H1 (cell line): ENCODE data around the gene SPC25. TPM values are rescaled to one million over a fixed set of nuclear protein-coding genes. Genes with fewer than 3 reads are reported as not detected.

ENCODE experiments used
- CTCF ChIA-PET: fragments of 300-600 bp; sonication (Branson Sonifier 250); formaldehyde crosslinking; loops from one replicate; lab custom pipeline; 2021; ENCODE audit not compliant: partially characterized antibody; lab: Charles Lee
- POLR2A ChIA-PET: fragments of 300-600 bp; sonication (Branson Sonifier 250); formaldehyde crosslinking; loops from one replicate; lab custom pipeline; 2021; ENCODE audit warnings: inconsistent platforms; ENCODE audit not compliant: partially characterized antibody; lab: Charles Lee
- DNase-seq, 2 experiments: peaks; one replicate each; pipeline versions ENCODE4 v3.0.0 to v3.0.0-alpha.2; 2010 to 2022; ENCODE audit warnings: low spot score in 2 of 2, low read depth in 1 of 2, mixed read lengths in 1 of 2
- FAIRE-seq: peaks from 2 replicates; lab custom pipeline; 2011; peaks lifted over from hg19 to GRCh38; lab: Jason Lieb, UNC
- H2AFZ ChIP-seq: 2 replicates; pipeline ENCODE4 v1.8.1; 2012; ENCODE audit warnings: low read length, inconsistent platforms
- H2AK5ac ChIP-seq: 2 replicates; pipeline ENCODE4 v1.6.1; 2013; ENCODE audit warnings: low read depth, low read length
- H2BK120ac ChIP-seq: replicated peaks from 2 replicates; pipeline ENCODE3; 2013; ENCODE audit warnings: low read depth, low read length, inconsistent platforms
- H2BK12ac ChIP-seq: 2 replicates; pipeline ENCODE4 v1.6.1; 2013; ENCODE audit warnings: low read depth, low read length
- H2BK15ac ChIP-seq: 2 replicates; pipeline ENCODE4 v1.6.1; 2013; ENCODE audit warnings: low read length
- H2BK20ac ChIP-seq: 2 replicates; pipeline ENCODE4 v1.6.1; 2013; ENCODE audit warnings: low read length
- H2BK5ac ChIP-seq: 2 replicates; pipeline ENCODE4 v1.6.1; 2013; ENCODE audit warnings: low read depth, low read length
- H3K14ac ChIP-seq: 2 replicates; pipeline ENCODE4 v1.6.1; 2013; ENCODE audit warnings: inconsistent platforms; ENCODE audit not compliant: insufficient read length
- H3K18ac ChIP-seq: 2 replicates; pipeline ENCODE4 v1.6.1; 2013; ENCODE audit warnings: low read length; ENCODE audit errors: extremely low read depth
- H3K23ac ChIP-seq: 2 replicates; pipeline ENCODE4 v1.6.1; 2013; ENCODE audit warnings: inconsistent platforms; ENCODE audit not compliant: insufficient read length
- H3K23me2 ChIP-seq: 2 replicates; pipeline ENCODE4 v1.6.1; 2013; ENCODE audit warnings: low read depth, low read length
- H3K27ac ChIP-seq: 2 replicates; pipeline ENCODE4 v1.6.1; 2011; ENCODE audit warnings: low read depth, low read length, inconsistent platforms
- H3K27me3 ChIP-seq, 4 experiments: replicated peaks in 1 of 4; 1 replicate in 1 of 4; 2 replicates in 3 of 4; pipeline versions ENCODE4 v1.6.1 to v1.8.1; 2011 to 2013; ENCODE audit warnings: low read length in 3 of 4, mild to moderate bottlenecking in 3 of 4, inconsistent platforms in 2 of 4, mixed read lengths in 2 of 4, moderate library complexity in 1 of 4; ENCODE audit not compliant: control insufficient read depth in 3 of 4, insufficient read depth in 3 of 4; ENCODE audit errors: extremely low read depth in 1 of 4
- H3K36me3 ChIP-seq, 4 experiments: 2 replicates each; pipeline versions ENCODE4 v1.6.1 to v1.8.1; 2011 to 2013; ENCODE audit warnings: mild to moderate bottlenecking in 4 of 4, low read length in 3 of 4, moderate library complexity in 2 of 4, control low read depth in 1 of 4, inconsistent platforms in 1 of 4; ENCODE audit not compliant: insufficient read depth in 4 of 4, control insufficient read depth in 2 of 4
- H3K4ac ChIP-seq: replicated peaks from 2 replicates; pipeline ENCODE3; 2013; ENCODE audit warnings: low read length, low read depth, mixed read lengths, inconsistent platforms; ENCODE audit not compliant: insufficient read length
- H3K4me1 ChIP-seq, 4 experiments: replicated peaks in 1 of 4; 1 replicate in 1 of 4; 2 replicates in 3 of 4; pipeline versions ENCODE4 v1.6.1 to v1.8.1; 2011 to 2013; ENCODE audit warnings: low read length in 3 of 4, inconsistent platforms in 2 of 4, mixed read lengths in 1 of 4; ENCODE audit not compliant: insufficient read depth in 4 of 4, control insufficient read depth in 3 of 4
- H3K4me2 ChIP-seq, 2 experiments: 2 replicates each; pipeline versions ENCODE4 v1.6.1 to v1.8.1; 2011 to 2013; ENCODE audit warnings: low read depth in 2 of 2, low read length in 2 of 2, control low read depth in 1 of 2, inconsistent platforms in 1 of 2, mild to moderate bottlenecking in 1 of 2; ENCODE audit not compliant: insufficient read depth in 1 of 2
- H3K4me3 ChIP-seq, 4 experiments: fragments of 200-600, 300-600 bp in 1 of 4; sonication (generic), shearing (Covaris generic), sonication (Bioruptor Twin) in 1 of 4; 2 replicates each; pipeline versions ENCODE4 v1.5.1 to v1.8.1; 2011 to 2016; ENCODE audit warnings: low read length in 4 of 4, low read depth in 3 of 4, control low read depth in 2 of 4, inconsistent platforms in 2 of 4, mild to moderate bottlenecking in 2 of 4, mixed read lengths in 1 of 4, moderate library complexity in 1 of 4; ENCODE audit not compliant: insufficient read depth in 2 of 4; ENCODE audit errors: extremely low read depth in 1 of 4
- H3K56ac ChIP-seq: replicated peaks from 2 replicates; pipeline ENCODE3; 2013; ENCODE audit warnings: low read depth, mild to moderate bottlenecking, mixed read lengths, low read length, inconsistent platforms; ENCODE audit not compliant: insufficient read length
- H3K79me1 ChIP-seq: 2 replicates; pipeline ENCODE4 v1.6.1; 2013; ENCODE audit warnings: low read depth, low read length, control low read depth
- H3K79me2 ChIP-seq, 2 experiments: 2 replicates each; pipeline versions ENCODE4 v1.6.1 to v1.8.1; 2012 to 2013; ENCODE audit warnings: low read length in 2 of 2, mild to moderate bottlenecking in 2 of 2, inconsistent platforms in 1 of 2; ENCODE audit not compliant: insufficient read depth in 2 of 2, control insufficient read depth in 1 of 2
- H3K9ac ChIP-seq, 4 experiments: replicated peaks in 1 of 4; 1 replicate in 1 of 4; 2 replicates in 3 of 4; pipeline versions ENCODE4 v1.6.1 to v1.8.1; 2011 to 2013; ENCODE audit warnings: low read depth in 3 of 4, low read length in 3 of 4, control low read depth in 2 of 4, mild to moderate bottlenecking in 2 of 4, moderate library complexity in 2 of 4, inconsistent platforms in 1 of 4; ENCODE audit errors: extremely low read depth in 1 of 4
- H3K9me3 ChIP-seq, 2 experiments: 2 replicates each; pipeline versions ENCODE4 v1.6.1 to v1.8.1; 2012 to 2013; ENCODE audit warnings: mild to moderate bottlenecking in 2 of 2, moderate library complexity in 2 of 2, control low read depth in 1 of 2, inconsistent platforms in 1 of 2, low read depth in 1 of 2, low read length in 1 of 2, mixed read lengths in 1 of 2; ENCODE audit not compliant: insufficient read depth in 2 of 2
- H4K20me1 ChIP-seq, 2 experiments: replicated peaks in 1 of 2; 2 replicates each; pipeline versions ENCODE3 to v1.8.1; 2011 to 2013; ENCODE audit warnings: inconsistent platforms in 2 of 2, low read length in 2 of 2, mild to moderate bottlenecking in 1 of 2; ENCODE audit not compliant: insufficient read depth in 2 of 2, control insufficient read depth in 1 of 2
- H4K5ac ChIP-seq: 2 replicates; pipeline ENCODE4 v1.6.1; 2013; ENCODE audit warnings: low read length, low read depth, mixed read lengths, inconsistent platforms; ENCODE audit not compliant: insufficient read length
- H4K8ac ChIP-seq: 2 replicates; pipeline ENCODE4 v1.8.0; 2013; ENCODE audit warnings: mild to moderate bottlenecking, moderate library complexity, low read length, inconsistent platforms; ENCODE audit not compliant: insufficient read depth; ENCODE audit errors: extremely low read depth
- H4K91ac ChIP-seq: replicated peaks from 2 replicates; pipeline ENCODE3; 2013; ENCODE audit warnings: low read length, mixed read lengths, inconsistent platforms; ENCODE audit not compliant: insufficient read length
- CREB1 ChIP-seq: IDR thresholded peaks from 2 replicates; pipeline ENCODE4 v1.6.1; 2012; ENCODE audit warnings: inconsistent platforms
- JUN ChIP-seq: IDR thresholded peaks from 2 replicates; pipeline ENCODE4 v1.6.1; 2011; ENCODE audit warnings: low read depth, mild to moderate bottlenecking, improper control_type of control experiment, low read length
- KDM1A ChIP-seq: fragments of 200-600, 300-600 bp; sonication (generic); IDR thresholded peaks from 2 replicates; pipeline ENCODE4 v1.7.1; 2016; ENCODE audit warnings: mild to moderate bottlenecking, low read length, borderline replicate concordance
- KDM4A ChIP-seq: IDR thresholded peaks from one replicate; pipeline ENCODE4 v1.7.1; 2012; ENCODE audit warnings: low read depth, mild to moderate bottlenecking, moderate library complexity, low read length, inconsistent platforms; ENCODE audit not compliant: severe bottlenecking
- RXRA ChIP-seq: IDR thresholded peaks from 2 replicates; pipeline ENCODE4 v1.6.1; 2011; ENCODE audit warnings: low read depth, mild to moderate bottlenecking, low read length, moderate library complexity; ENCODE audit not compliant: insufficient read depth
- SP4 ChIP-seq: IDR thresholded peaks from 2 replicates; pipeline ENCODE4 v1.6.1; 2012; ENCODE audit warnings: low read length, inconsistent platforms
- WGBS, 2 experiments: shearing (Covaris generic) in 1 of 2; methylation state at CpG; one replicate each; pipeline versions ENCODE4 v1.1.6 to v1.1.7; 2013 to 2015; ENCODE audit warnings: low lambda C conversion rate in 2 of 2, mixed read lengths in 2 of 2, inconsistent platforms in 1 of 2, low coverage in 1 of 2, missing lambda C conversion rate in 1 of 2; ENCODE audit not compliant: insufficient replicate concordance in 2 of 2, insufficient coverage in 1 of 2, insufficient read length in 1 of 2; ENCODE audit errors: extremely low coverage in 1 of 2, missing lambda C conversion rate in 1 of 2; 5-methylcytosine and 5-hydroxymethylcytosine counted together
- polyA plus RNA-seq, 7 experiments: library from polyadenylated mRNA; depleted of rRNA in 3 of 7; stranded (reverse) in 5 of 7; unstranded in 2 of 7; fragments of >200 nt in 5 of 7; fragments of 200-250 nt in 2 of 7; gene quantifications; 1 replicate in 5 of 7; 2 replicates in 1 of 7; 4 replicates in 1 of 7; pipeline versions ENCODE4 v1.2.1 to v1.2.3, GENCODE V29; 2011 to 2013; ENCODE audit warnings: missing spikeins in 2 of 7, mixed read lengths in 2 of 7
- total RNA-seq: library from RNA; stranded (reverse); fragmentation: NEBNext Ultra II Directional; extraction: Animal tissue kit (Norgen Biotek cat#: 25700); gene quantifications from 2 replicates; pipeline ENCODE4 v1.2.1, GENCODE V29; 2021
- TF ChIP-seq, protein P1 (sequence below): IDR thresholded peaks from 2 replicates; pipeline ENCODE4 v1.6.1; 2011; ENCODE audit warnings: low read length, improper control_type of control experiment

SPC25 gene
- total and polyA plus RNA-seq, 2 of the 8 experiments (the other 6 are each of a cell fraction or from before 2014, with no cell fraction given), result 21.0 to 34.7 TPM

- H3K79me1 ChIP-seq, result no peaks in the 10 kb centered on the region
- CTCF ChIA-PET, result no interaction called here
- H2AFZ ChIP-seq, result no peak overlapping the region
- no peak overlapping the region for H3K4me3 ChIP-seq
- no peaks in the 10 kb centered on the region for H3K36me3 ChIP-seq
- no peak overlapping the region for H4K8ac ChIP-seq
- H2BK12ac ChIP-seq, result no peak overlapping the region
- H3K14ac ChIP-seq, result no peak overlapping the region
- H2BK20ac ChIP-seq, result no peak overlapping the region
- H3K27ac ChIP-seq, result no peak overlapping the region
- H3K23me2 ChIP-seq, result no peaks in the 10 kb centered on the region
- H3K9me3 ChIP-seq, result no peaks in the 10 kb centered on the region
- H3K4me2 ChIP-seq, result no peak overlapping the region
- H2BK5ac ChIP-seq, result no peak overlapping the region
- peaks cover 10 to 20% (median 14%) of the 10 kb centered on the region in 4 experiments; a peak in 6 of 7 replicates for H3K4me1 ChIP-seq
- no peak overlapping the region for H2BK120ac ChIP-seq
- no peaks in the 10 kb centered on the region for H4K20me1 ChIP-seq
- H3K23ac ChIP-seq, result no peak overlapping the region
- TF ChIP-seq RXRA (no peak), CREB1 (no peak), SP4 (no peak), JUN (no peak), KDM4A (no peak), KDM1A (no peak)
- TF ChIP-seq, protein P1, sequence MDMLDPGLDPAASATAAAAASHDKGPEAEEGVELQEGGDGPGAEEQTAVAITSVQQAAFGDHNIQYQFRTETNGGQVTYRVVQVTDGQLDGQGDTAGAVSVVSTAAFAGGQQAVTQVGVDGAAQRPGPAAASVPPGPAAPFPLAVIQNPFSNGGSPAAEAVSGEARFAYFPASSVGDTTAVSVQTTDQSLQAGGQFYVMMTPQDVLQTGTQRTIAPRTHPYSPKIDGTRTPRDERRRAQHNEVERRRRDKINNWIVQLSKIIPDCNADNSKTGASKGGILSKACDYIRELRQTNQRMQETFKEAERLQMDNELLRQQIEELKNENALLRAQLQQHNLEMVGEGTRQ, result no peak
- no peak overlapping the region for H2BK15ac ChIP-seq
- H4K5ac ChIP-seq, result no peak overlapping the region
- H3K9ac ChIP-seq, result no peak overlapping the region
- peaks cover 0 to 2% (median 0%) of the 10 kb centered on the region in 4 experiments; a peak in 1 of 7 replicates for H3K27me3 ChIP-seq
- POLR2A ChIA-PET, result no interaction called here
- no peak overlapping the region for H4K91ac ChIP-seq
- H2AK5ac ChIP-seq, result no peak overlapping the region
- DNase-seq (no peak), FAIRE-seq (no peak)
- 77% methylated on average over 2 of the region's 2 CpGs; no CpG with 5 or more reads in 1 of the 2 experiments for WGBS, 2 experiments
- H3K79me2 ChIP-seq, result no peaks in the 10 kb centered on the region
- H3K4ac ChIP-seq, result no peak overlapping the region
- no peak overlapping the region for H3K56ac ChIP-seq
- no peak overlapping the region for H3K18ac ChIP-seq
These were observed 13.7 kb upstream of the SPC25 start for GRCh38 chr2:168903888-168904287.
